Suppressor macrophage treated with lipopolysaccharide for 1 hour (primary cell): ENCODE results near the gene TNNT3.

Source experiments
- DNase-seq, 3 donors: peaks; one replicate each; pipeline ENCODE4 v3.0.0-alpha.2; 2020 to 2022

TNNT3 gene

GRCh38 chr11:1899090-1899489 lies 20.4 kb upstream of the TNNT3 start:
- no peak for DNase-seq

- no peak for DNase-seq
Observed at GRCh38 chr11:1899686-1900085, 19.8 kb upstream of the TNNT3 start.

GRCh38 chr11:1906181-1906580 lies 13.3 kb upstream of the TNNT3 start:
- peak in 1 of 3 donors; percentile 38 for DNase-seq

GRCh38 chr11:1906611-1907423 lies 12.7 kb upstream of the TNNT3 start:
- DNase-seq: no peak

- no peak for DNase-seq
Observed at GRCh38 chr11:1908618-1909017, 10.9 kb upstream of the TNNT3 start.

- DNase-seq: no peak
Observed at GRCh38 chr11:1909524-1909923, 10.0 kb upstream of the TNNT3 start.

GRCh38 chr11:1912289-1912878 lies 7.1 kb upstream of the TNNT3 start:
- peak; percentile 31 to 70 (median 68) for DNase-seq

GRCh38 chr11:1913271-1914060 lies 6.0 kb upstream of the TNNT3 start:
- no peak for DNase-seq

GRCh38 chr11:1915795-1916131 lies 3.7 kb upstream of the TNNT3 start:
- no peak for DNase-seq

GRCh38 chr11:1916132-1916985 lies 3.1 kb upstream of the TNNT3 start:
- peak in 1 of 3 donors; percentile 29 for DNase-seq

GRCh38 chr11:1916986-1917522 lies 2.4 kb upstream of the TNNT3 start:
- no peak for DNase-seq

GRCh38 chr11:1917523-1918435 lies 1.7 kb upstream of the TNNT3 start:
- no peak for DNase-seq

- peak in 2 of 3 donors; percentile 22 to 26 for DNase-seq
Observed at GRCh38 chr11:1918436-1919315, 827 bp upstream of the TNNT3 start.

GRCh38 chr11:1920128-1920908 lies 815 bp downstream of the TNNT3 start:
- DNase-seq: no peak

- DNase-seq: no peak
Observed at GRCh38 chr11:1920909-1921573, 1.5 kb downstream of the TNNT3 start.

GRCh38 chr11:1921574-1922141 lies 2.2 kb downstream of the TNNT3 start:
- no peak for DNase-seq

- no peak for DNase-seq
Observed at GRCh38 chr11:1922481-1923081, 3.1 kb downstream of the TNNT3 start.
